NCI-H82 treated with DMSO at 0.1 percent for 48 hours (cell line): ENCODE measurements around the gene SPAG16.
A peak's percentile ranks its signal among the peaks of the same experiment; 100 is the strongest.

Experiments used
- DNase-seq: peaks from one replicate; lab custom pipeline; 2025; ENCODE audit not compliant: unreplicated experiment; lab: John Stamatoyannopoulos, UW

SPAG16 gene

DNA sequence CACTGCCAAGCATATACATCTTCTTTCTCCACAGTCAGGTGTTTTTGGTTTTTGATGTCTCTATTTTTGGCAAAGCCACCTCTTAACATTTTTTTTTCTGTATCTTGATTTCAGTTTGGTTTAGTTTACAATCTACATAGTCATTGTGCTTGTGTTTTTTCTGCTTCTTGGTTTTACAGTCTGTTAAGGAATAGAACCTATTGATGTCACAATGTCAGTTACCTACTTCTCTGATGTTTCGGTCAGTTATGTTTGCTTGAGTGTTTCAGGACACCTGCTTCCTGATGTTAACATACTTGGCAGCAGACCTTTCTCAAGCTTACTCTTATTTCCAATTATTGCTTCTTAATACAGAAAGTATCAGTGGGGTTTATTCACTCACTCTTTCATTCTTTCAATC is 253.3 kb downstream of the SPAG16 start:
- DNase-seq: no peak

DNA sequence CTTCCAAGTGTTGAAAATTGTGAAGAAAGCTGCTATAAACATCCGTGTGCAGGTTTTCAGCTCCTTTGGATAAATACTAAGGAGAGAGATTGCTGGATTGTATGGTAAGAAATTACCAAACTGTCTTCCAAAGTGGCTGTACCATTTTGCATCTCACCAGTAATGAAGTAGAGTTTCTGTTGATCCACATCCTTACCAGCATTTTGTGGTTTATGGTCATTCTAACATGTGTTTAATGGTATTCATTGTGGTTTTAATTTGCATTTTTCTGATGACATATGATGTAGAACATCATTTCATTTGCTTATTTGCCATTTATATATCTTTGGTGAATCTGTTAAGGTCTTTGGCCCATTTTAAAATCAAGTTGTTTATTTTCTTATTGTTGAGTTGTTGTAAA is 260.7 kb downstream of the SPAG16 start:
- DNase-seq: no peak

DNA sequence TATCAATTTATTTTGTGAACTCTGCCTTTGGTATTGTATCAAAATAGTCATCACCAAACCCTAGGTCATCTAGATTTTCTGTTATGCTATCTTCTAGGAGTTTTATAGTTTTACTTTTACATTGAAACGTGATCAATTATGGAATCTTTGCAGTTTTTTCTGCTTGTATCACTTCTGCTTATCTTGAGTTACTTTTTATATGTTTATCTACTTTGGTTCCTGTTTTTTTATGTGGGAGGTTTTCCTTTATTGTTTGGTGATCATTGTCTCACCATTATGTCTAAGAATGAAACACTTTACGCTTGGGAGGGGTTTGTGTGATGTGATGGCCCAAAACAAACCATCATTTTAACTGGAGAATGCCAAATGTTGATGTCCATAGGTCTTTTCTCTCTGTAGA is 261.2 kb downstream of the SPAG16 start:
- DNase-seq: no peak

DNA sequence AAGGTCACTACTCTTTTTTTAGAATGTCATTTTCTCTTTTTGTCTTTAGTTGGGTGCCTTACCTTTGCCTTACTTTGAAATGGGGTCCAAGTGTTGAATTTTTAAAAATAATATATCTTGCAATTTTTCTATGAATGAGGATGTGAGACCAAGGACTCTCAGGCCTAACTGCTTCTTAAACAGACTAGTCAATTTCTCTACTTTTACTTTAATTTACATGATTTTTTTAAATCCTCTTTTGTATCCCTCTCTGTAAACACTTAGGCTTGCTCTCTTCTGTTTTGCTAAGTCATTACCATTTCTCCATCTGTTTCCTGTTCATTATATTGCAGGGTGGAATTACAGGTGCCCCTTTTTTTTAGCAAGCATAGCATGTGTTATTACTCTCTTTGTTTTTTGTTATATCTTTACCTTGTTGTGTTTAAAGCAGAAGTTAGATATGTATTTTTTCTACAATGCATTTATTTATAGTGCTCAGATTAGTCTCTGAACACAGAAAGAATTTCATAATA is 261.8 kb downstream of the SPAG16 start:
- no peak for DNase-seq

DNA sequence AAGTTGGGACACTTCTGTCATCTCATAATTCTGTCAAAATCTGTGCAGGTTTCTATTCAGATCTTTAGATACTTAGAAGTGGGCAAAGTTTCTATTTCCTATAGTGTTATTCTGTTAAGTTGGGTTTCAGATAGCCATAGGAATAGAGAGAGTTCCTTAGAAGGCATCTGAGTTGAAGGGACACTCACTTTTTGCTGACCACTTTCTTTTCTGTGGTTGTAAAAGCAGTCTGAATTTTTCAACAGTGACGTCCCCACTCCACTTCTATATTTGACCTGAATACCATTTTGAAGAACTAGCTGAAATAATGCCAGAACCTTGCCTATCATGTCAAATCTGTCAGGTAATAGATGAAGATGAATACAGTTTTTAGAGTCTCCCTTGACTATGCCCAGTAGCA is 267.3 kb downstream of the SPAG16 start:
- no peak for DNase-seq

DNA sequence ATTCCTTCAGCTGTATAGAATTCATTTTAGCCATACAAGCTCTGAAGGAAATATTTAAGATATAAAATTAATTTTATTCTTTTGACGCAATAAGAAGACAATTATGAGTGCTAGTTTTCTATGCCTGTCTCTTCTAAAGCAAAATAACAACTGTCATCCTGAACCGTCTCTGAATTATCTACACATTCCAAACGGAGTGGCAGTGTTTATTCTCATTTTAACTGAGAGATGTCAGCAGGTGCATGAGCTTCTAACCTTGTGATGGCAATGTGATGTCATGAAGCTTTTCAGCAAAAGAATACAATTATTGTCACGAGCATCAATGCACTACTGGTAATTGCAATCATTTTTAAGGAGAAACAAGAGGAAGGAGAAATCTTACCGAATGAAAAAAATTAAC is 274.8 kb downstream of the SPAG16 start:
- no peak for DNase-seq

DNA sequence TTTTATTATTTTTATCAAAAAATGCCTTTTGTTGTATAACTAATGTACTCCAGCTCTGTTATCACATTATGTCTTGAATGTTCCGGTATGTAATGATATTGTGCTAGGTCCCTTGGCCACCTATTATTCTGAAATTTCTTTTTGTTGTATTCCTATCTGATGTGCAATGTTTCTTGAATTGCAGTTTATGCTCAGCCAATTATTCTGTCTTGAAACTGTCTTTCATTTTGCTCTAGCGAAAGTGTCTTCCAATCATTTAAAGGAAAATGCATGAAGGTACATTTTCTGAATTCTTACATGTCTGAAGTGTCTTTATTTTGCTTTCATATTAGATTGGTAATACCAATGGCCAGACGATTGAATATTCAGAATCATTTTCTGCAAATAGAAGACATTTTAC is 277.5 kb downstream of the SPAG16 start:
- no peak for DNase-seq

DNA sequence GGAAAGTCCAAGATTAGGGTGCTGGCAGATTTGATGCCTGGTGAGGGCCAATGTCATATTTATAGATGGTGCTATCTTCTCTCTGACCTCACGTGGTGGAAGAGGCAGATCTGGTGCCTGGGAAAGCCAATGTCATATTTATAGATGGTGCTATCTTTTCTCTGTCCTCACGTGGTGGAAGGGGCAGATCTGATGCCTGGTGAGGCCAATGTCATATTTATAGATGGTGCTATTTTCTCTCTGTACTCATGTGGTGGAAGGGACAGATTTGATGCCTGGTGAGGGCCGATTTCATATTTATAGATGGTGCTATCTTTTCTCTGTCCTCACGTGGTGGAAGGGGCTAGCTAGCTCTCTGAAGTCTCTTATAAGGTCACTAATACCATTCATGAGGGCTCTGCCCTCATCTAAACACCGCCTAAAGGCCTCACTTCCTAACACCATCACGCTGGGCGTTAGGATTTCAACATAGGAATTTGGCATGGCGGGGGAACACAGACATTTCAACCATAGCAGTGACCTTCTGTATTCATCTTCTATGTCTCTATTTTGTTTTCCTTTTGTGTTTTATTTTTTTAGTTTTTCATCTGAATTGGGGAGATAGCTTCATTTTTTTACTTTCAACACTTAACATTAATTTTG is 278.4 kb downstream of the SPAG16 start:
- DNase-seq: no peak

DNA sequence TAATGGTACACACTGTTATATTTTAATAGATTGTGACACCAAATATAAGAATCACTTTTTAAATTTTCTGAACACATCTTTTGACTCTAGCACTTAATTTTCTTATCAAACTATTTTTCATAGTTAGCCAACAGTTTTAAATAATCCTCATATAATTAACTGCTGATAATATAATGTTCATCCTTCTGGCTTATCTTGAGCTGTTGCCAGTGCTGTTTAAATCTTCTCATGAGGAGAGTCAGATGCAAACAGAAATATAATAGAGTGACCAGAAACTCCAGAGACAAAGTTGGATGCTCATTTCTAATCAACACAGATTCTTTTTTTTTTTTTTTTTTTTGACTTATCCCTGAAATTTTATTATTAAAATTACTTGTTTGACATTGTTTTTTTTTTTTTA is 282.6 kb downstream of the SPAG16 start:
- no peak for DNase-seq

DNA sequence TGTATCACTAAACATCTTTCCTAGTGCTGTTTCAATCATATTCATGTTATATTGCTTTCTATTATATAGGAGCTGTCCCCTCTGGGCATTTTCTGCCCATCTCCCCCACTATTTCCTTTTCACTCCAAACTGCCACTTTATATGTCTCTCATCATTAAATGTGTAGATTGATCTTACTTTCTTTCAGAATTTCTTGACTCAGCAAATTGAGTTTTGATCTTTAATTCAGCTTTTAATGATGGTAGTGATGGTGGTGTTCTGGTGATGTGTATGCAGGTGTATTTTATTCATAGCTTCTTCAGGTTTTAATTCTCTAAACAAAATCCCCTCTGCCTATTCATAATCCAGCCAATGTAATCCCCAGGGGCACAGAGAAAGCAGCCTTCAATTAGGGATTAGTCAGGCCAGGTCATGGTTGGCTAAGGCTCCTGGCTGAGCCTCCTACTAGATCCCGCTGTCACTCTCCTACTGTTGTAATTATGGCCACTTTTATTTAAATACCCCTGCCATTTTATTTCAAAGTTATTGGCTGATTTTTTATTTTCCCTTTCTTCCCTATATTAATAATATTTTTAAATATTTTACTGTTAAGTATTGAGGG is 325.4 kb downstream of the SPAG16 start:
- peak; percentile 73 for DNase-seq

DNA sequence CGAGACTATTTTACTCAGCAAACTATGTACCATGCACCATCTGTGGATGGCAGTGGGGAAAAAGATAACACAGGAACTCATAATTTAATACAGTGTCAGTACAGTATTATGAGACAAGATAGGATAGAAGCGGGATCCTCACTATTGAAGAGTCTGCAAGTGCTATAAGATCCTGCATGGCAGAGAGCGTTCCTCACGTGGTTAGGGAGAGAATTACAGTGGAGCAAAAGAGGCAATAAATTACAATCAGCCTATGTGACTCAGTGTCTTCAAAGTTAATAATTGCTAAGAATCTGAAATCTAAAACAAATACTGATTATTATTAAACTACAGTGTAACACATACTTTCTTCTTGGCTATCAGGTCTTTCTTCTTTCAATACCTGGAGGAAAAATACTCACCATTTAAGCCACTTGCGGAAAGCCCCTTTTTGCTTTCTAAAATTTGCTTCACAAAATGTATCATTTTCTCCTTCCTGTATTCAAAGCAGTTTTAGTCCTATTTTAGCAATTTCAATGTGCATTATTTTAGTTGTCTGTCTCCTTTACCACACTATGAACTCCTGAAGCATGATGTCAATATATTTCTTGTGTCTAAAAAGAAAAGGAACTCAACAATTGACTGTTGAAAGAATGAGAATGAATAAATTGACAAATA is 342.9 kb downstream of the SPAG16 start:
- DNase-seq: no peak

DNA sequence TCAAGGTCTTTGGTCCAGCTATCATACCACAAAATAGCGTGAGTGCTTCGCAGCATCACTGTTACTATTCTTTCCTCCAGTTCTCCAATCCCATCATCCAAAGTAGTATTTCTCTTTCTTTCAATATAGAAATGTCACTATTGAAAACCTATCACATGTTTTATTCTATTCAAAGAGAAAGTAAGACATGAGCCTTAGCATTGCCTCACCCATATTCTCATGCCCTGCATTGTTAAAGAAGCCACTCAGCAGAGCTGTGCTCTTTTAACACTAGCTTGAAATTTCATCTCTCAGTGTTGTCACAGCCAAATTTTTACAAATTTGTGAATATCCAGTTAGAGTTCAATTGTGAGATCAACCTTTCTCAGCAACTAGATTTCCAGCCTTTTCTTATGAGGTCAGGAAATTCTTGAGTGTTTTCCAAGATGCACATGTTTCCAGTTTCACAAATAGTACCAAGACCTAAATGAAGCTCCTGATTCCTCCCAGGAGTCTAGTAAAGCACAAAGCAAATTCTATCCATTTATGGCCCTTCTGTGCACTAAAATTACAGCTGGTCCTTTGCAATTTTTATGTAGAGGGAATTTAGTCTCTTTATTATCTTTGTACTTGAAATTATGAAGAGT is 343.7 kb downstream of the SPAG16 start:
- no peak for DNase-seq

DNA sequence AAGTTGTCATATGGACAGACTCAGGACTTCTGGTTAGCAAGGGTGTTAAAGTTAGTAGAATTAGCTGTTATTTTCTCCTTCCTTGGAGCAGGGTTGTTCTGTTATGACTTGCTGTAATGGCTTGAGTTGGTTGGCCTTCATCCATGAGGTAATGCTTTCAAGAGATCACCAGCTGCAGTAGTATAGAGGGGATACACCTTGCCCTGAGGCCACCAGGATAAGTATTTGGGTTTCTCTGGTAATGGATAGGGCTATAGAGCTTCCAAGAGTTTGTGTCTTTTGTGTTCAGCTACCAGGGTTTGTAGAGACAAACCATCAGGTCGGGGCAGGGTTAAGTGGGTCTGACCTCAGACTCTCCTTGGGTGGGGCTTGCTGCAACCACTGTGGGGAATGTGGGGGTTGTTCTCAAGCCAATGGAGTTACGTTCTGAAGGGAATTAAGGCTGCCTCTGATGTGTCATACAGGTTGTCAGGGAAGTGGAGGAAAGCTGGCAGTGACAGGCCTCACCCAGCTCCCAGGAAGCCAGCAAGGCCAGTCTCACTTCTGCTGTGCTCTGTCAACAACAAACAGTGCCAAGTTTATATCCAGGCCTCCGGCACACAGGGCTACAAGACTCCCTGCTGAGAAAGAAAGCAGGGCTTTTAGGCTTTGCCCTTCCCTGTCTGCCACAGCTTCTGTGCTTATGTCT is 356.6 kb downstream of the SPAG16 start:
- DNase-seq: no peak

DNA sequence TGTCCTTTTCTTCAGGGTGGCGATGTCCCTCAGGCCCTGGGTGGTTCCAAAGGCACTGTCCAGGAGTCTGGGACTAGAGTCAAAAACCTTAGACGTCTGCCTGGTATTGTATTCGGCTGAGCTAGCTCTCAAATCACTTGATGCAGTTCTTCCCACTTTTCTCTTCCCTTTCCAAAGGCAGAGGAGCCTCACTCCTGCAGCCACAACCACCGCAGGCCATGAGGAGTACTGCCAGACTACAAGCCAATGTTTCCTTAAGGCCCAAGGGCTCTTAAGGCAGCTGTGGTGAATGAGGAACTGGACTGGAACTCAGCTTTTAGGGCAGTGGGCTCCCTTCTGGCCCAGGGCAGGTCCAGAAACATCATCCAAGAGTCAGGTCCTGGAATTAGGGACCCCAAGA is 360.7 kb downstream of the SPAG16 start:
- DNase-seq: no peak

DNA sequence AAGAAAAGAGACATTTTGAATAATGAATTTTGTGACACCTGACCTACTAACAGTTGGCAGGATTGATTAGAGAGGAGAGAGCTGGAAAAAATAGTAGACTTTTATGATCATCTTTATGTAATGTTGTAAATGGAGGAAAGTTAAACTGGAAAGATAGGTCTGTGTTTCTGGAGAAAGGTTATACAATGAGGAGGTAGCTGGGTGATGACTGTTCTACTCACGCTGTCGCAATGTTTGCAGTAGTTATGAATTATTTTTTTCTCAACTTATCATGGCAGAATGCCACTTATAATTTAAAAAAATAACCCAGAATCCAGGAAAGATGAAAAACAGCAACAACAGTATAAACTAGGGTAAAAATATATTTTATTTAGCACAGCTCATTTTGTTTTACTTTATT is 364.9 kb downstream of the SPAG16 start:
- DNase-seq: no peak

DNA sequence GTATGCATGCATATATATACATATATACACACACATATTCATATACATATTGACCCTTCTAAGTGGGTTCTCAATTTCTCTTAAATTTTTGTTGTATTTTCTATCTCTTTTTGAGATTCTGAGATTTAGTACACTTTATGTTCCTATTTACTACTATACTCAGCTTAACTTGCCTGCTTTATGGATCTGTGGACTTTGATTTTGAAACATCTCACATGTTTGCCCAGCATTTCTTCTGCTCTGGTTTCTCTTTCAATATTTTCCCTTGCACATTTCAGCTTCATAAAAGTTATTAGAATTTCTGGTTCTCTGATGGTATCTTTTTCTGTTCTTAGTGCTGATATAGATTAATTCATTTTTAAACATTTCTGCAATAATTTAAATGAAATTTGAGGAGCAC is 380.6 kb downstream of the SPAG16 start:
- DNase-seq: no peak

DNA sequence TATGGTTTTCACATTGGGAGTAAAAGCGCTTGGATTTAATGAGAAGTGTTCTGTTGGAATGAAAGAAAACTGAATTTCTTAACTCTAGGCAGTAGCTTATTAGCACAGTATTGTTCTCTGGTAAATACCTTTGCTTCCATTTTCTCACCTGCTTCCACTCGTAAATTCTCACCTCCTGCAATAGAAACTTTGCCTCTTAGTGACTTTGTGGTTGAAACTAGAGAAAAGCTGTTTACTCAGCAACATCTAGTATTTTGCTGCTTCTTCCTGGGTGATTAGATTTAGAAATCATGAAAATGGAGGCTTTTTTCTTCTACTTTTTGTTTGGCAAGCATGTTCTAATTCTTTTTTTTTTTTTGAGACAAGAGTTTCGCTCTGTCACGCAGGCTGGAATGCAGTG is 385.4 kb downstream of the SPAG16 start:
- no peak for DNase-seq

DNA sequence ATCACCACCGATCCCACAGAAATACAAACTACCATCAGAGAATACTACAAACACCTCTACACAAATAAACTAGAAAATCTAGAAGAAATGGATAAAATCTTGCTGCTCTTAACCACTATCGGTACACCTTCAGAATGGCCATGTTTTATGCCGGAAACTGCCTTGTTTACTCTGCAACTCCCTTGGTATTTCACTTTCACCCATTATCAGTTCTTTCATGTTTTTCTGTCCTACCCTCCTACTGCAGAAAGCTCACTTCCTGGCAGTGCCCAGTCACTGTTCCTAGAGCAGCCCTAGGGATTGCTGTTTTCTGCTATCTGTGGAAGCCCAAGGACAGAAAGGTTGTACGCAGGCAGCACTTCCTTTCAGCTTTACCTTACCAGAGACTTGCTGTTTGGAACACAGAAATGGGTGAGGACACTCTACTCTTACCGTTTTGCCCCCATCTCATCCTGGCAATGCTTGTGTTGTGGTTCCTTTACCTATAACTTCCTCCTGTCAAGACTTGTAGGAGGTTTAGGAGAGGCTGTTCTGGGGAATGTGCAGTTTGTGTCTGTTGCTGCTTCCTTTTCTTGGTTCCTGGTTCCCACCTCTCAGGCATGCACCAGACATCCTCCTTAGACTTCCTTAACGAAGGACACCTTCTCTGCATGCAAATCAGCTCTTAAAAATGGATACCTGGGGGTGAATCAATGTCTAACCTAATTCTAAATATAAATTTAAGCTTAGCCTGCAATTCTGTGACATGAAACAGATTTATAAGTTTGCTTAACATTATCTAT is 394.4 kb downstream of the SPAG16 start:
- no peak for DNase-seq

DNA sequence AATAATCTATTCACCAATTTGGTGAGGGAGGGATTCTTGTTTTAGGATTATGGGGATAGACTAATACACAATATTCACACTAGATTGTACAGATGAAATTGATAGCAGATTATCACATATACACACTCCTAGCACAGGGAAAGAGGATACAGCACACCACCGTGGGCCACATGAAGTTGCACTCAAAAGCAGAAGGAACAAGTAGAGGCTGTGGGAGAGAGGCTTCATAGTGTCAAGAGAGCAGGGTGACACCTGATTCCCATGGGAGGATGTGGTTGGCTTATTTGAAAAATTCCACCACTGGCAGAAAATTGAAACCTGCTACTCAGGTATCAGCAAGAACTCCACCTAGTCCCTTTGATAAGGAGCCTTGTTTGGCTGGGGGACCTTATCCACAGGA is 395.6 kb downstream of the SPAG16 start:
- no peak for DNase-seq

DNA sequence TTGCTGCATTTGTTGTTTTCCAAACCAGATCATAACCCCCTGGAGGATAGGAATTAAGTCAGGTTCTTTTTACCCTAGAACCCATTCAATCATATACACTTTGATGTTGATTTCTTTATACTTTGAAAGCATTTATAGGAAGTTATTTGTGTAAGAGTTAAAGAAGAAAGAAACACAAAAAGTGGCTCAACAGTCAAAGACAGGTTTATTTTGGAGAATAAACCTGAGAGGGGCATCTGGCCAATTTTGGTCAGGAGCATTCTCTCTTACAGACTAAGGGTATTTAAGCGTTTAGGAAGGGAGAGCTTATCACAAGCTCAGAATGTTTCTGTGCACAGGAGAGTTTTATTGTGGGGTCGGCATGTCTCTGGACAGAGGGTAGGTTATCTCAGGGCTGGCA is 398.0 kb downstream of the SPAG16 start:
- DNase-seq: no peak

DNA sequence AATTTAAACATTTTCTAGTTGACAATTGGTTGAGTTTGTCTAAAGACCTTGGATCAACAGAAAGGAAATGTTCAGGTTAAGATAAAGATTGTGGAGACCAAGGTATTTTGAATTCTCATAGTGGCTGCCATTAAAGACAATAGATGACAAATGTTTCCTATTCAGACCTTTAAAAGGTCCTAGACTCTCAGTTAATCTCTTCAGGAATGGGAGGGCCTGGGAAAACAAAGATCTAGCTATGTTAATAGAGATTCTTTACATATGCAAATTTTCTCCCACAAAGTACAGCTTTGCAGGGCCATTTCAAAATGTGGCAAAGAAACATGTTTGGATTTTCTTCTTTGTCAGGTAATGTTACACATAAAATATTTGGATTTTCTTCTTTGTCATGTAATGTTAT is 403.9 kb downstream of the SPAG16 start:
- no peak for DNase-seq
